ENCODE data around the gene MAP3K1. TPM values are rescaled to one million over a fixed set of nuclear protein-coding genes. Genes with fewer than 3 reads are reported as not detected.

Gene MAP3K1
- total and polyA plus RNA-seq, 2 experiments from 2014 or later, result 9.5 to 14.4 TPM

GRCh38 chr5:56854920-56855319 lies 39.6 kb downstream of the MAP3K1 start:
- H3K9me3 Mint-ChIP-seq, result no peaks in the 10 kb centered on the region
- DNase-seq (ENCODE audit: low spot score), result no peak
- no peaks in the 10 kb centered on the region for H3K27me3 Mint-ChIP-seq (ENCODE audit: insufficient read depth, low read depth, poor library complexity)
- H3K4me3 Mint-ChIP-seq, result no peak overlapping the region
- Histone ChIP-seq H3K4me2 (no peak overlapping the region), H3K4me1 (ENCODE audit: insufficient read depth) (0 out of 2 replicates have a peak, but pooled peaks cover 4% of the 10 kb centered on the region), H3K9me2 (ENCODE audit: insufficient read depth) (no peaks in the 10 kb centered on the region), H3K79me2 (replicated peaks; ENCODE audit: insufficient read depth) (peaks cover 39% of the 10 kb centered on the region), H3K36me3 (ENCODE audit: insufficient read depth) (no peaks in the 10 kb centered on the region), H3K27me3 (ENCODE audit: insufficient read depth) (no peaks in the 10 kb centered on the region), H3K4me3 (no peak overlapping the region), H4K20me1 (replicated peaks; ENCODE audit: insufficient read depth) (no peaks in the 10 kb centered on the region; the same call in 1 of the 2 replicates), H2AFZ (no peak overlapping the region), H3K27ac (ENCODE audit: low read depth) (no peak overlapping the region), H3F3A (replicated peaks; ENCODE audit: low read depth) (no peaks in the 10 kb centered on the region)
- H3K27ac Mint-ChIP-seq, result no peak overlapping the region
- TF ChIP-seq CREB1 (CRISPR knock-in tag; IDR thresholded peaks at IDR 0.05; ENCODE audit: low read depth), result no peak
- no peak for TF ChIP-seq ZNF462 (CRISPR knock-in tag; IDR thresholded peaks at IDR 0.05)
- no peak for TF ChIP-seq EZH2phosphoT487 (IDR thresholded peaks at IDR 0.05; ENCODE audit: unreplicated experiment)
- no peak for TF ChIP-seq ZNF331 (CRISPR knock-in tag; IDR thresholded peaks at IDR 0.05; ENCODE audit: low read depth)
- no peak for TF ChIP-seq STAT1 (IDR thresholded peaks at IDR 0.05; ENCODE audit: unreplicated experiment)
- no peak for TF ChIP-seq POLR2AphosphoS5 (IDR thresholded peaks at IDR 0.05; ENCODE audit: low read depth)
- TF ChIP-seq, protein P1, sequence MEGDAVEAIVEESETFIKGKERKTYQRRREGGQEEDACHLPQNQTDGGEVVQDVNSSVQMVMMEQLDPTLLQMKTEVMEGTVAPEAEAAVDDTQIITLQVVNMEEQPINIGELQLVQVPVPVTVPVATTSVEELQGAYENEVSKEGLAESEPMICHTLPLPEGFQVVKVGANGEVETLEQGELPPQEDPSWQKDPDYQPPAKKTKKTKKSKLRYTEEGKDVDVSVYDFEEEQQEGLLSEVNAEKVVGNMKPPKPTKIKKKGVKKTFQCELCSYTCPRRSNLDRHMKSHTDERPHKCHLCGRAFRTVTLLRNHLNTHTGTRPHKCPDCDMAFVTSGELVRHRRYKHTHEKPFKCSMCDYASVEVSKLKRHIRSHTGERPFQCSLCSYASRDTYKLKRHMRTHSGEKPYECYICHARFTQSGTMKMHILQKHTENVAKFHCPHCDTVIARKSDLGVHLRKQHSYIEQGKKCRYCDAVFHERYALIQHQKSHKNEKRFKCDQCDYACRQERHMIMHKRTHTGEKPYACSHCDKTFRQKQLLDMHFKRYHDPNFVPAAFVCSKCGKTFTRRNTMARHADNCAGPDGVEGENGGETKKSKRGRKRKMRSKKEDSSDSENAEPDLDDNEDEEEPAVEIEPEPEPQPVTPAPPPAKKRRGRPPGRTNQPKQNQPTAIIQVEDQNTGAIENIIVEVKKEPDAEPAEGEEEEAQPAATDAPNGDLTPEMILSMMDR (conservative IDR thresholded peaks at IDR 0.05; ENCODE audit: low read depth in 2 of 2), result no peak
- H3K4me1 Mint-ChIP-seq, result peaks cover 15% of the 10 kb centered on the region
- H3K36me3 Mint-ChIP-seq (ENCODE audit: low read depth), result no peaks in the 10 kb centered on the region
- no peak for ATAC-seq

All from GM23338 (cell line).